CD4-positive, alpha-beta T cell treated with Interleukin-6 for 4 hours (primary cell): ENCODE results near the gene DNA2.

Experiments used
- DNase-seq: peaks from one replicate; pipeline ENCODE4 v3.0.0-alpha.2; 2020; ENCODE audit warnings: mixed read lengths

DNA2 gene

DNA sequence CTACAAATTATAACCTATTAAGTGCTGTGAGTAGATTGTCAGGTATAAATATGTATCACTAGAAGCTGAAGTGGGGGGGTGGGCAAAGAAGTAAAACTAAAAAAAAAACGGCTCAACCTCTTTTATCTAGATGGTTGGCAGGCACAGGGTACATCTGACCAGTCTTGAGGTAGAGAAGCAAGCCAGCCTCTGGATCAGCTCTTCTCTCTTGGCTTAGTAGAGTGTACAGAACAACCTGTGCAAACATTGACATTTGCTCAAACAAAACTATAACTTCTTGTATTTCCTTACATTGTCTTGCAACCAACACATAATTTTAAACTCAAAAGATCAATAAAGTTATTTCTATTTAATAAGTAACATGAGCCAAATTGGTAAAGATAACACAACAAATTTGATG is 25.6 kb downstream of the DNA2 start:
- no peak for DNase-seq

DNA sequence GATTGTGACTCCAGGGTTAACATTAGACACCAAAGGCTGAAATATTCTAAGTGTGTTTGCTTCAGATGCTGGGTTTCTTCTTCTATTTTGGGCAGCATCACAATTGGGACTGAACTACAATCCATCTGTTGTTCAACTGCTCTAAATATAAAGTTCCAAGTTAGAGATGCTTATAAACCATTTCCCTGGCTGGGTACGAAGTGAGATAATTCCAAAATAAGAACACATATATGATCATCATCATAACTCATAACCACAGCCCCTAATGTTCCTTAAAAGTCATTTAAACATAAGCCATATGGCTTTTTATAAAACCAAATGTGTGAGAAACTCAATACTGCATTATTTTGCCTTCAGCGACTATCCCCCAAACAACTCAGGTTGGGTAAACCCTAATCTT is 28.8 kb downstream of the DNA2 start:
- no peak for DNase-seq

DNA sequence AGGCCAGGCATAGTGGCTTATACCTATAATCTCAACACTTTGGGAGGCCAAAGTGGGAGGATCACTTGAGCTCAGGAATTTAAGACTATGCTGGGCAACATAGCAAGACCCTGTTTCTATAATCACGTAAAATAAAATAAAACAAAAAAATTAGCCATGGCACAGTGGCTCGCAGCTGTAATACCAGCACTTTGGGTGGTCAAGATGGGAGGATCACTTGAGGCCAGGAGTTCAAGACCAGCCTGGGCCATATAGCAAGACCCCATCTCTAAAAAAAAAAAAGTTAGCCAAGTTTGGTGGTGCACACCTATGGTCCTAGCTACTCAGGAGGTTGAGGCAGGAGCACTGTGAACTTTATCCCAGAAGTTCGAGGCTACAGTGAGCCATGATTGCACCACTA is 30.9 kb downstream of the DNA2 start:
- DNase-seq = no peak

DNA sequence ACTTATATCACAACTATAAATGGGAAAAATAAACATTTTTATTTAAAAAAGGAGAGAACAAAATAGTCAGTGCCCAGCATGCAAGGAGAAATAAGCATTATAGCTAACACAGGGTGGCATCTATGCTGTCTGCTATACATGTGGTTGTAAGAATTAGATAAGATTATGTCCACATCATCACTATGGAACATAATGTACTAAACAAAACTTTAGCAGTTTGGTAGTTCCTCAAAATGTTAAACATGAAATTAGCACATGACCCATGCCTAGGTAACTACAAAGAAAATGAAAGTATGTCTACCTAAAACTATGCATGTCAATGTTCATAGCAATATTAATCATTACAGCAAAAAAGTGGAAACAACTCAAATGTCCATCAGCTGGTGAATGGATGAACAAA is 36.0 kb downstream of the DNA2 start:
- DNase-seq = no peak

DNA sequence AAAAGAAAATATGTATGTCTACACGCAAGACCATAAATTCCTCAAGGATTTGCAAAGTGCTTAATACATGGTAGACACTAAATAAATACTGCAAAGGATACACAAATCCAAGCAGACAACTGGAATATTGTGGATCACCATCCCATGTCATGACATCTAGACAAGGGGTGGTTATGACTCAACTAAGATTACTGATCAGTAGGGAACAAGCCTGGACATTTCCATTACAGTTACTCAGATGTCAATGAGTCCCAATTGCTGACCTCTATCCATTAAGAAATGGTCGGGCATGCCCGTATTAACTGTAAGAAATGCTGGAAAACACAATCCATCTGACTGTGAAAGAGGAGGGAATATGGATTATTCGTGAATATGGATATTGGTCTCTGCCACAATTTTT is 37.1 kb downstream of the DNA2 start:
- DNase-seq = no peak

DNA sequence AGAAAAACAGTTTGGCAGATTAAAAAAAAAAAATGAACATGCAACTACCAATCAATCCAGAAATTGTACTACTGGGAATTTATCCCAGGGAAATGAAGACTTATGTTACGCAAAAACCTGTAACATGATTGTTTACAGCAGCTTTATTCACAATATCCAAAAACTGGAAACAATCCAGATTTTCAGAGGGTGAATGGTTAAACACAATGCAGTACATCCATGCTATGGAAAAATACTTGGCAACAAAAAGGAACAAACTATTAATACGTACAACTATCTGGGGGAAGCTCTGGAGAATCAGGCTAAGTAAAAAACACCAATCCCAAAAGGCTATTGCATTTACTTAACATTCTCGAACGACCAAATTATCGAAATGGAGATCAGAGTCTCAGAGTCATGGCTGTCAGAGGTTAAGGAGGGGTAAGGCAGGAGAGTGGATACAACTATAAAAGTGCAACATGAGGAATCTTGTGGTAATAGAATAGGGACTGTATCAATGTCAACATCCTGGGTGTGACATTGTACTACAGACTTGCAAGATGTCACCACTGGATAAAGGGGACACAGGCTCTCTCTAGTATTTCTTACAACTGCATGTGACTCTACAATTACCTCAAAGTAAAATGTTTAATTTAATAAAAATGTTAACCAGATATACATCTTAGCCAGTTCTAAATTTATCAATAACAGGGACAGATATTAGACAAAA is 43.2 kb downstream of the DNA2 start:
- DNase-seq = no peak

DNA sequence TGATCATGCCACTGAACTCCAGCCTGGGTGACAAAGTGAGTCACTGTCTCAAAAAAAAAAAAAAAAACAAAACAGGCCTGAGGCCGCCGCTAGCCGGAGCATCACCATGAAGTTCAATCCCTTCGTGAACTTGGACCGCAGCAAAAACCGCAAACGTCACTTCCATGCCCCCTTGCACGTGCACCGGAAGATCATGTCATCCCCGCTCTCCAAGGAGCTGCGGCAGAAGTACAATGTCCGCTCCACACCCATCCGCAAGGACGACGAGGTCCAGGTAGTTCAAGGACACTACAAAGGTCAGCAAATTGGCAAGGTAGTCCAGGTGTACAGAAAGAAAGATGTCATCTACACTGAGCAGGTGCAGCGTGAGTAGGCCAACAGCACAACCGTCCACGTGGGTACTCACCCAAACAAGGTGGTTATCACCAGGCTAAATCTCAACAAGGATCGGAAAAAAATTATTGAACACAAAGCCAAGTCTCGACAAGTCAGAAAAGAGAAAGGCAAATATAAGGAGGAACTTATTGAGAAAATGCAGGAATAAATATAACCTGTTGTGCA is 47.2 kb downstream of the DNA2 start:
- DNase-seq = no peak

DNA sequence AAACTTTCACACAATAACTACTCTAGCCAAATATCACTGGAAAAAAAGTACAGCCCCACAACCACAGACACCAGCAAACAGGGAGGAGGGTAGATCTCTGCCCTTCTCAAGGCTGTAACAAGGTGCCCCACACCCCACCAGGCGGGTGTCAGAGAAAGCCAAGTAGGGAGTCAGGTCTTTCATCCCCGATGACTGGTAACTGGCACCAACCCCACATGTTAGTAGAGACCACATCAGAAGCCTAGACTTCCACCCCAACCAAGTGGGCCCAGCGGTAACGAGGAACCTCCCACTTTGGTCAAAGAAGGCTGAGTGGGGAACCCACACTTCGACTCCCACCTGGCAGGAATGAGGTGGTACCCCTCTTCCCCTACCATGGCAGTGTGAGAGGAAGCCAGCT is 48.3 kb downstream of the DNA2 start:
- peak; percentile 47 for DNase-seq

DNA sequence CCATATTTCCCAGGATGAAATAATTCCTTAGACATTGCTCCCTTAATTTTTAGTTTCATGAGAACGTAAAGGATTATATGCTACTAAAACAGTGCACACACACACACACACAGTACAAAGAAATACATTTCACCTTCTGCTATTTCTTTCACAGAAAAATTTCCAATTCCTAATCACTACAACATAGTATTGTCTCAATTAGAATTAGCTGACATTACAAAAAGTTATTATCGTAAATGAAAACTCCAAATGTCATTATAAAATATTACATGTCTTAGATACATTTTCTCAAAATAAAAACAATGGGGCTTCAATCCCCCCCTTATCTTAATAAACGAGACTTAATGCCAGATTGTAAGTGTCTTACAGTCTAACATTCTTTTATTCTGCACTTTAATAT is 52.4 kb downstream of the DNA2 start:
- DNase-seq = no peak

DNA sequence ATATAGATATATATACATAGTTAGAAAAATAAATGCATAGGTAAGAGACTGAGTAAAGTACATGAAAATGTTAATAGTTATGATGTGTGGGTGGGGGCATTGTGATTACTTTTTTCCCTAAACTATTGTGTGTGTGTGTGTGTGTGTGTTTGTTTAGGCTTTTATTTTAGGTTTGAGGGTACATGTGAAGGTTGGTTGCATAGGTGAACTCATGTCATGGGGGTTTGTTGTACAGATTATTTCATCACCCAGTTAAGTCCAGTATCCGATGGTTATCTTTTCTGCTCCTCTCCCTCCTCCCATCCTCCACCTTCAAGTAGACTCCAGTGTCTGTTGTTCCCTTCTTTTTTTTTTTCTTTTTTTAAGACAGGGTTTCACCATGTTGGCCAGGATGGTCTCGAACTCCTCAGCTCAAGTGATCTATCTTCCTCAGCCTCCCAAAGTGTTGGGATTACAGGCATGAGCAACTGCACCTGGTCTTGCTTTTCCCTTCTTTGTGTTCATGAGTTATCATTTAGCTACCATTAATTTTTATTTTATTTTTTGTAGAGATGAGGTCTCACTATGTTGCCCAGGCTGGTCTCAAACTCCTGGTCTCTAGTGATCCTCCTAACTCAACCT is 62.8 kb downstream of the DNA2 start:
- no peak for DNase-seq

DNA sequence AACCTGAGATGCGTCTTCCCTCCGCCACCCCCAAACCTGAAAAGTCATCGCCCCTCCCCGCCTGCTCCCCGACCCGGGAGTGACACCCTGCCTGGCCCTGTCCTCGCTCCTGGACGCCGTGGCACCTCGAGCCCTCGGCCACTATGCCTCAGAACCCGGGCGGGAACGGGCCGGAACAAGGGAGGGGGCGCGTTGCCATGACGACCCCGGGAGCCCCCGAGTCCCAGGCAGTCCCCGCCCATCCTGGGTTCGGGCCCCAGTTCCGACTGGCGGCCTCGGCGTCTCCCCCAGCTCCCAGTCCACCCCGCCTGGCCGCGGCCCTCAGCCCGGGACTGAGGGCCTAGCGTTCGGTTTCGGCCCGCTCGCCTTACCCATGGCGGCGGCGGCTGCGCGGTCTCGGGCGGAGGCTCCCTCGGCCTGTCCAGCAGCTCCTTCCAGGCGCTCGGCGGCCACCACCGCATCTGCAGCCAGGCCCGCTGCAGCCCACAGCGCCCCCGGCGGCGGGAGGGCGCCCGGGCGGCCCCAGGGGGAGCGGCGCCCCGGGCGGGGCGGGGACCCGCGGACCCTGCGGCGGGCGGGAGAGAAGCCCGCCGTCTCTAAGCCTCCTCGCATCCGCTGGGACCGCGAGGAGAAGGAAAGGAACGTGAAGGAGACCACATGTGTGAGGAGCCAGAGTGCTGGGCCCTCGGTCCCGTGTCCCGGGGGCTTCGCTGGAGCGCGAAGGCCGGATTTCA is 64.8 kb downstream of the DNA2 start, which contains the start of gene RUFY2:
RUFY2 (minus strand) TSS at position 463 of the 734 bp plus-strand sequence; CDS start at position 375, 88 bp downstream.
- peak; percentile 79 for DNase-seq

DNA sequence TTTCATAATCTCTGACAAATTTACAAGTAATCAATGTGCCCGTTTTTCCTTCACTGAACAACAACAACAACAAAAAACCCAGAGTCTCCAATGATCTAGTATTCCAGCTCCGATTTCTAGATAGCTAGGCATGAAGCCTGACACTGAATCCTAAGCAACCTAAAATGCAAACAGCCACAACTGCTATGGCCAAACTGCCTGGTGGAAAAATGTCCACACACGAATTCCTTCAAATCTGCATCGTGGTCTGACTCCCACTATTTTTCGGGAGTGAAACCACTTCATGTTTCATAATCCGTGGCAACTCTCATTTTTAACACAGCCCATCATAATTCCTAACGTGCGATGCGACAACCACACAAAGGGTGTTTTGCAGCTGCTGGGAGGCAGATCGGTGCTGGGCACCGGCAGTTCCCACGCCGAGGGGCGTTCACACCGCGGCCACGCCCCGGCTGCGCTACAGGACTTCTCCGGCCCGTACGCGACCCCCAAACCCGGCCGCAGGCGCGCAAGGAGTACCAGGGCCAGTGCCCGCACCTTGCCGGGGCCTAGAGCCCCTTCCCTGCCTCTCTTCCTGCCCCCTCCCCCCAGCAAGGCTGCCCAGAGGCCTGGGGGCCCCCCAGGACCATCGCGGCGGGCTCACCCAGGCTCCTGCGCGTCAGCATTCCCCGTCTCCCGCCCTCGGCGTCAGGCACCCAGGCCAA is 65.5 kb downstream of the DNA2 start:
- DNase-seq = peak; percentile 37

DNA sequence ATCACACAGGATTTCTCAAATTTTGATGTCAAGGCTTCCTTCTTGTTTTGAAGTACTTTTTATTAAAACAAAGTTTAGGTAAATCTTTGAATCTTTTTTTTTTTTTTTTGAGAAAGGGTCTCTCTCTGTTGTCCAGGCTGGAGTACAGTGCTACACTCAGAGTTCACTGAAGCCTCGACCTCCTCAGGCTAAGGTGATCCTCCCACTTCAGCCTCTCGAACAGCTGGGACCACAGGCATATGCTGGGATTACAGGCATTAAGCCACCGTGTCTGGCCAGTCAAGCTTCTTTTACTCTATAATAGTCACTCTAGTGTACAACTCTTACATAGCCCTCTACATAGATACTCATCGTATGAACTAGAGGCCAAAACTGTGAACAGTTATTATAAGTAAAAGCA is 68.1 kb downstream of the DNA2 start:
- DNase-seq = no peak

DNA sequence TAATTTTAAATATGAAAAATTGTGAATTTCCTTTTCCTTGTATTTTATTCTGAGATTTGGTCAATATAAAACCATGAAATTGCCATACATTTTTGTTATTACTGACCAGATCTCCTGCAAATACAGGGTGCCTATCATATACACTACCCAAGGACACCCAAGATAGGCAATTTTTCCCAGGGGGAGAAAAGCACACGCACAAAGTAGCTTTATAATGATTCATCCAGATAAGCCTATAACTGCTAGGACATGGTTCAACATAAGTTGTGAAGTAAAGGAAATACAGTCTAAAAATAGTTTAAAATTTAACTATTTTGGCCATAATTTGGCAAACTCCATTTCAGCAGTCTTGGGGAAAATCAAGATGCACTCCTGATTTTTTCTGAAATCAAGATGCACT is 69.5 kb downstream of the DNA2 start:
- no peak for DNase-seq

DNA sequence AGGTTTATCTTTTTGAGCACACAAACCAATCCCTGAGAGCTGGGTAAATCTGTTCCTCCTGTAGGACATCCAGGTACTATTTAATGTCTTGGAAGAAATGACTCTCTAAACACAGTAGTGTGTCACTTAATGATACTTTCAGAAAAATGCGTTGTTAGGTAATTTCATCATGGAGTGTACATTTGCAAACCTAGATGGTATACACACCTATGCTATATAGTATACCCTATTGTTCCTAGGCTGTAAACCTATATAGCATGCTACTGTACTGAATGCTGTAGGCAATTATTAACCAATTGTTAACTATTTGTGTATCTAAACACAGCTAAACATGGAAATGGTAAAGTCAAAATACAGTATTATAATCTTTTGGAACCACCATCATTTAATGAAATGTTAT is 74.8 kb downstream of the DNA2 start:
- no peak for DNase-seq

DNA sequence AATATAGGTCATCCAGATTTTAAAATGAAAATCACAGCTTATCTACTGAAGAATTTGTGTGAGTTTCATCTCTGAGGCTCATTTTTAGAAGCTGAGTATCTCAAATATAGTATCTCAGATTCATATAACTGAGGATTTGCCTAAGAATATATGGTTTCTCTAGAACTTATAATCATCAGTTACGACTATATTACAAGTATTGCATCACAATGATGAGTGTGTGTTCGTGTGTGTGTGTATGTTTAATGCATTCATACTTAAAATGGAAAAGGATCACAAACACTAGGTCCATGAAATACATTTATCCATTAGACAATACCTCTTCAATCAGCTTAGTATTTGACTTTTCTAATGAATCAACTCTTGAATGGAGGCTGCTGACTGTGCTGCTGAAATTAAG is 86.0 kb downstream of the DNA2 start:
- no peak for DNase-seq

DNA sequence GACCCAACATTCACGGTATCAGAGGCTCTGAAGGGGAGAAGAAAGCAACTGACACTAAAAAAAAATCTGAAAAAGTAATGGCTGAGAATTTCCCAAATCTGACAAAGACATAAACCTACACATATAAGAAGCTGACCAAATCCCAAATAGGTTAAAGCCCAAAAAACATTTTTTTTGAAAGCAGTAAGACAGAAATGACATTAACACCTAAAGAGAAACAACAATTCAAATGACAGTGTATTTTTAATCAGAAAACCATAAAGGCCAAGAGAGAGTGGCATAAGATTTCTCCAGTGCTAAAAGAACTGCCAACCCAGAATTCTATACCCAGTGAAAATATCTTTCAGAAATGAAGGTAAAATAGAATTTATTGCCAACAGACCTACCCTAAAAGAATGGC is 100.2 kb downstream of the DNA2 start:
- no peak for DNase-seq

DNA sequence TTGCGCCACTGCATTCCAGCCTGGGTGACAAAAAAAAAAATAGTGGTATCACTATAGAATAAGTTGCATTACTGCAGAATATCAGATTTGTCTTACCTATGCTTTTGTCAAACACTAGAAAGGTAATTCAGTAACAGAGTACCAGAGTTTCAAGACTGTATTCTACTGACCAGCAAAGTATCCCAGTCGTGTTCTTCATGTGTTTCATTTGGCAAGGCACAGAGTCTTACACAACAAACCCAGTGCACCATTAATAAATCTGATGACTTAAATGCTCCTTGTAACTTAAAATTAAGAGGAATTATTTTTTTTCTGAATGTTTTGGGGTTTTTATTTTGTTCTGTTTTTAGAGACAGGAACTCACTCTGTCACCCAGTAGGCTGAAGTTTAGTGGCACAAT is 104.7 kb downstream of the DNA2 start:
- DNase-seq = no peak

DNA sequence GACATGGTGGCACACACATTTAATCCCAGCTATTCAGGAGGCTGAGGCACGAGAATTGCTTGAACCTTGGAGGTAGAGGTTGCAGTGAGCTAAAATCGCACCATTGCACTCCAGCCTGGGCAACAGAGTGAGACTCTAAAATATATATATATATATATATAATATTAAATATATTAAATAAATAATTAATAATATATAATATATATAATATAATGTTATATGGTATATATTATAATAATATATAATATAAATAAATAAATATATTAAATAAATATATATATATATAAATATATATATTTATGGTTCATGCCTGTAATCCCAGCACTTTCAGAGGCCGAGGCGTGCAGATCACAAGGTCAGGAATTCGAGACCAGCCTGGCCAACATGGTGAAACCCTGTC is 105.2 kb downstream of the DNA2 start:
- DNase-seq = no peak

DNA sequence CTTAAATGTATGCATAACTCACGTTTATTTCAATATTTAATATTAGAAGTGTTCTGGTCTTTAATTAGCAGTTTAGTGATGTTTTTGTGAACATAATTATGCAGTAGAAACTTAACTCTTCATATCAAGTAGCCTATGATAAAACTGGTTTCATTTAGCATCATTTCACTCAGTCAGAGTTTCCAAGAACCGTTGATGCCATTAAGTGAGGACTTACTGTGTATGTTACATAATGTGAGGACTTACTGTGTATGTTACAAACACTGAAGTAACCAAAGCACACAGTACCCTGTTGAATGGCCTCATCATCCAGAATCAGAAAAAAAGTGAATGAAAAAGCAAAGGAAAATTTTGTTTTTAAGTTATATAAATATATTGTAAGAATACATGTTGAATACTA is 106.2 kb downstream of the DNA2 start:
- no peak for DNase-seq

DNA sequence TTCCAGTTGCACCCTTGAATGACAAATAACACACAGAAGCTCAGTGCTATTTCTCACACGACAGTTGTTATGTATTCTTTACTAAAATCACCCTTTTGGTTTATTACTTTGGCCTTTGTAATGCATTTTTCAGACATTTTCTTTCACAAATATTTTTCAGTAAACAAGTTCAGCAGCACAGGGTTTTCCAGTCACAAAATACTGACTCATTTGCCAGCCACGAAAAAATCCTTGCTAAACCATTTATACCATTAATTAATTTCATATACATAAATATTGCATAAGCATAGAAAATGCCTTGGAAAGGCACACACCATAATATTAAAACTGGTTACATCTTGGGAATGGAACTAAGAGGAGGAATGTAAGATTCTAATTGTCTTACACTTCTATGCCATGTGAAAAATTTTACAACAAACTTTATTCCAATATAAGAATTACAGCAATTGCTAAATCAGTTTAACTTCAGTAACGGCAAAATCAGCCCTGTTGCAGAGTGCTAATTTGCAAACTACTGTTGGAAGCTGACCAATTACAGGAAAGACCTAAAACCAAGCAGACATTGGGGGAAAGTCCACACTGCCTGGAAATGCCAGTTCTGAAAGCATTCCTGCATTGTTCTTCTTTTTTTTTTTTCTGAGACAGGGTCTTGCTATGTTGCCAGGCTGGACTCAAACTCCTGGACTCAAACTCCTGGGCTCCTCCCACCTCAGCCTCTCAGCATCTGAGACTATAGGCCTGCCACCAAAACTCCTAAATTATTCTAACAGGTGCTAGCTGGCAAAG is 107.5 kb downstream of the DNA2 start:
- DNase-seq = no peak
